Globus pallidus (tissue), 1 donor: Measurements from ENCODE around the gene SMC3.

ENCODE experiments used
- DNase-seq: peaks from one replicate; pipeline ENCODE4 v3.0.0-alpha.2; 2015; ENCODE audit warnings: low spot score

The SMC3 gene

DNA sequence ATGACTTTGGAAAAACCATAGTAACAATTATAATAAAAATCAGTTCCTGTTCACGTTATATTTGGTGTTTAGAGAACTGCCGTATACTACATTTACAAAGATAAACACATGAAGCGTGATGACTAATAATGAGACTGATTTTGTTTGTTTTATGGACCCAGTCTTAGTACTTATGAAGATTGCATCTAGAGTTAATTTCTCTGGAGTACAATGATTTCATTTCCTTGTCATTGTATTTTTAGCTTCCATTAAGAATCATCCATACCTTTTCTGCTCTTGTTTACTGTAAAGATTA lies 79.6 kb downstream of the SMC3 start:
- no peak for DNase-seq

DNA sequence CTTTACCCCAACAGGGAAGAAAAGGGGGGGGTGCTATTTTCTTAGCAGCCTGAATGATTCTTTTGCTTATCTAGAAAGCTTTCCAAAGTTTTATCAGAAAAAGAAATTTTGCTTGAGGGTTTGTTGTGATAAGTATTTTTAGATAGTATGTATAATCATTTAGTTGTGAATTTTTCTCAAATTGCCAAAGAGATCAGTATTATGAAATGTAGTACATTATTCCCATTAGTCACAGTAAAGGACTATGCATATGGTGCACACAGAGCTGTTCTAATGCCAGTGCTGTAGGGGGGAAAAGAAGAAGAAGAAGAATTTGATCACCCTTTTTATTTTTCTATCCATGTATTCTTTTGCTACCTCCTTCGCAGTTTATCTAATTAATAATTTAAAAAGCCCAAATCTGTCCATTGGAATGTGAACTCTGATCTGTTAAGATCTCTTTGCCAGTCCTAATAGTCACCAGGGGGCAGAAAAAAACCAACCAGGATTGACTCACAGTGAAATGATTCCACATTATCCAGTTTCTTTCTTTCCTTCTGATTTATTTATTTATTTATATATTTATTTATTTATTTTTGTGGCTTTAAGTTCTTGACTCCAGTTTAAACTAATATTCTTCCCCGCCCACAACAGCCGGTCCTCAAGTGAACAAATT lies 81.3 kb downstream of the SMC3 start:
- DNase-seq: no peak

GRCh38 chr10:110649347-110650264 lies 82.1 kb downstream of the SMC3 start:
- no peak for DNase-seq

GRCh38 chr10:110650265-110650668 lies 82.8 kb downstream of the SMC3 start:
- DNase-seq: no peak

- no peak for DNase-seq
Observed at GRCh38 chr10:110651044-110651958, 83.8 kb downstream of the SMC3 start.

GRCh38 chr10:110652475-110653118 lies 85.1 kb downstream of the SMC3 start:
- DNase-seq: no peak
